Lower leg skin (tissue), 3 donors: Measurements from ENCODE around the gene PAQR8.

Experiments used
- POLR2A ChIP-seq, 2 donors: fragments of 450-650 bp; IDR thresholded peaks; one replicate each; pipeline ENCODE4 v1.6.1; 2016 to 2017; ENCODE audit warnings: antibody characterized with exemption in 2 of 2, mild to moderate bottlenecking in 1 of 2, moderate library complexity in 1 of 2
- TF ChIP-seq, protein P1 (sequence below), 3 donors: fragments of 450-650 bp; IDR thresholded peaks; one replicate each; pipeline ENCODE4 v1.5.1; 2016; ENCODE audit warnings: antibody characterized with exemption in 3 of 3, mild to moderate bottlenecking in 3 of 3, moderate library complexity in 2 of 3

GRCh38 chr6:52381249-52381648, 19.3 kb downstream of the PAQR8 start:
- TF ChIP-seq, protein P1, sequence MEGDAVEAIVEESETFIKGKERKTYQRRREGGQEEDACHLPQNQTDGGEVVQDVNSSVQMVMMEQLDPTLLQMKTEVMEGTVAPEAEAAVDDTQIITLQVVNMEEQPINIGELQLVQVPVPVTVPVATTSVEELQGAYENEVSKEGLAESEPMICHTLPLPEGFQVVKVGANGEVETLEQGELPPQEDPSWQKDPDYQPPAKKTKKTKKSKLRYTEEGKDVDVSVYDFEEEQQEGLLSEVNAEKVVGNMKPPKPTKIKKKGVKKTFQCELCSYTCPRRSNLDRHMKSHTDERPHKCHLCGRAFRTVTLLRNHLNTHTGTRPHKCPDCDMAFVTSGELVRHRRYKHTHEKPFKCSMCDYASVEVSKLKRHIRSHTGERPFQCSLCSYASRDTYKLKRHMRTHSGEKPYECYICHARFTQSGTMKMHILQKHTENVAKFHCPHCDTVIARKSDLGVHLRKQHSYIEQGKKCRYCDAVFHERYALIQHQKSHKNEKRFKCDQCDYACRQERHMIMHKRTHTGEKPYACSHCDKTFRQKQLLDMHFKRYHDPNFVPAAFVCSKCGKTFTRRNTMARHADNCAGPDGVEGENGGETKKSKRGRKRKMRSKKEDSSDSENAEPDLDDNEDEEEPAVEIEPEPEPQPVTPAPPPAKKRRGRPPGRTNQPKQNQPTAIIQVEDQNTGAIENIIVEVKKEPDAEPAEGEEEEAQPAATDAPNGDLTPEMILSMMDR (IDR thresholded peaks at IDR 0.05), result no peak
- no peak for TF ChIP-seq POLR2A (IDR thresholded peaks at IDR 0.05)
